ENCODE results near the gene LINC01488. TPM values are rescaled to one million over a fixed set of nuclear protein-coding genes. Genes with fewer than 3 reads are reported as not detected.

LINC01488 gene
- total RNA-seq, 6 donors from 2014 or later = not detected

DNA sequence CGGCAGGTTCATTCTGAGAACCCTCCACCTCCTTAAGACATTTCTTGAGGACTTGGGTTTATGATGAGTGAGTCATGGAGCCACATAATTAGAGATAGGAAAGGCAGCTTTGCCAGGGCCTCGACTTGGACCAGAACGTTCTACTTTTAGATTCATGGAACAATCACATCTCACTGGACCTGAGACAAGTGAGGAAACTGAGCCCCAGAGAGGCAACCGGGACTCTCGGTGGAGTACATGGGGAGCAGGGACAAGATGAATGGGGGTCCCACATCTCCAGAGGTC, 59.5 kb downstream of the LINC01488 start:
- Histone ChIP-seq H3K27me3 (no peaks in the 10 kb centered on the region), H3K4me1 (peaks cover 25 to 38% (median 31%) of the 10 kb centered on the region in 4 donors), H3K36me3 (no peaks in the 10 kb centered on the region), H3K27ac (peak overlapping the region; percentile 61 to 87 (median 77)), H3K9me3 (no peaks in the 10 kb centered on the region), H3K4me3 (no peak overlapping the region)
- WGBS, 2 donors = 85 to 86% methylated on average over 5 of the region's 5 CpGs
- no peak for ATAC-seq (ENCODE audit: low FRiP score in 2 of 2)
- DNase-seq = no peak
- TF ChIP-seq POLR2AphosphoS5 (IDR thresholded peaks at IDR 0.05) (no peak), POLR2A (IDR thresholded peaks at IDR 0.05) (no peak), EP300 (IDR thresholded peaks at IDR 0.05) (no peak)
- TF ChIP-seq, protein P1, sequence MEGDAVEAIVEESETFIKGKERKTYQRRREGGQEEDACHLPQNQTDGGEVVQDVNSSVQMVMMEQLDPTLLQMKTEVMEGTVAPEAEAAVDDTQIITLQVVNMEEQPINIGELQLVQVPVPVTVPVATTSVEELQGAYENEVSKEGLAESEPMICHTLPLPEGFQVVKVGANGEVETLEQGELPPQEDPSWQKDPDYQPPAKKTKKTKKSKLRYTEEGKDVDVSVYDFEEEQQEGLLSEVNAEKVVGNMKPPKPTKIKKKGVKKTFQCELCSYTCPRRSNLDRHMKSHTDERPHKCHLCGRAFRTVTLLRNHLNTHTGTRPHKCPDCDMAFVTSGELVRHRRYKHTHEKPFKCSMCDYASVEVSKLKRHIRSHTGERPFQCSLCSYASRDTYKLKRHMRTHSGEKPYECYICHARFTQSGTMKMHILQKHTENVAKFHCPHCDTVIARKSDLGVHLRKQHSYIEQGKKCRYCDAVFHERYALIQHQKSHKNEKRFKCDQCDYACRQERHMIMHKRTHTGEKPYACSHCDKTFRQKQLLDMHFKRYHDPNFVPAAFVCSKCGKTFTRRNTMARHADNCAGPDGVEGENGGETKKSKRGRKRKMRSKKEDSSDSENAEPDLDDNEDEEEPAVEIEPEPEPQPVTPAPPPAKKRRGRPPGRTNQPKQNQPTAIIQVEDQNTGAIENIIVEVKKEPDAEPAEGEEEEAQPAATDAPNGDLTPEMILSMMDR (IDR thresholded peaks at IDR 0.05) = no peak

DNA sequence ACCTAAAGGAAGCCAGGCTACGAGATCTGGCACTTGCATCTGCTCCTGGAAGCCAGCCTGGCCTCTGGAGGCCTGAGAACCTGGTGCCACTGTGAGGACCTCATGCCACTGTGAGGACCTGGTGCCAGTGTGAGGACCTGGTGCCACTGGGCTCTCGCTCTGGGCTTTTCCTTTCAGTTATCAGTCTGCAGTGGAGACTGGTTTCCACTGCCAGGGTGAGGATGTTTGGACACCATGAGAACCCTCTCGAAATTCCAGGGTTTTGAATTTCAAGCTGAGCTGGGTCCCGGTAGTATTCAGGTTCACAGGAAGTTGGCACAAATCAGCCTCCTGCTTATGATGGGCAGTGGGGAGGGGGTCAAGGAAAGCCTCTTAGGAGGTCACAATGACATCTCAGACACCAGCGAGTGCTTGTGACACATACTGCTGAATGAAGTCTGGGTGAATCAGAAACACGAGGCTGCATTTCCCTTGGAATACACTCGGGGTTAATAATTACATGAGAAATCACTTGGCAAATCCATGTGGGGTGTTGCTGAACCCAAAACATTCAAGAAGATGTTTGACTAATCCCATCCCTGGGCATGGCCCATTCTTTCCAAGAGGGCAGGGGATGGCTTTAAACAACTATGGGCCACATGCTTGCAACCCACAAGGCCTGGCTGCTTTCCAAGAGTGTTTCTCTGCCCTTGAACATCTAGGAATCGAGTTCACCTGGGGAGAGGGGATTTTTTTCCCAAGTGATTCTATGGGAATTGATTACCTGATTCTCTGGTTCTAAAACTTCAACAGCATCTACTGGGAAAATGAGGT, 60.2 kb downstream of the LINC01488 start:
- H3K27ac ChIP-seq = peak overlapping the region; percentile 61 to 87 (median 77)
- H3K4me1 ChIP-seq = peaks cover 25 to 38% (median 31%) of the 10 kb centered on the region in 4 donors
- H3K4me3 ChIP-seq = no peak overlapping the region
- WGBS, 2 donors = 55 to 65% methylated on average over 2 to 8 of the region's 8 CpGs
- no peaks in the 10 kb centered on the region for H3K9me3 ChIP-seq
- peak in 1 of 4 donors; percentile 10 for TF ChIP-seq POLR2A (IDR thresholded peaks at IDR 0.05)
- TF ChIP-seq, protein P1 (IDR thresholded peaks at IDR 0.05) = no peak
- TF ChIP-seq EP300 (IDR thresholded peaks at IDR 0.05) = no peak
- no peaks in the 10 kb centered on the region for H3K27me3 ChIP-seq
- no peaks in the 10 kb centered on the region for H3K36me3 ChIP-seq
- peak in 1 of 2 donors; percentile 45 for ATAC-seq (ENCODE audit: low FRiP score in 2 of 2)
- DNase-seq = peak in 1 of 2 donors; percentile 45

DNA sequence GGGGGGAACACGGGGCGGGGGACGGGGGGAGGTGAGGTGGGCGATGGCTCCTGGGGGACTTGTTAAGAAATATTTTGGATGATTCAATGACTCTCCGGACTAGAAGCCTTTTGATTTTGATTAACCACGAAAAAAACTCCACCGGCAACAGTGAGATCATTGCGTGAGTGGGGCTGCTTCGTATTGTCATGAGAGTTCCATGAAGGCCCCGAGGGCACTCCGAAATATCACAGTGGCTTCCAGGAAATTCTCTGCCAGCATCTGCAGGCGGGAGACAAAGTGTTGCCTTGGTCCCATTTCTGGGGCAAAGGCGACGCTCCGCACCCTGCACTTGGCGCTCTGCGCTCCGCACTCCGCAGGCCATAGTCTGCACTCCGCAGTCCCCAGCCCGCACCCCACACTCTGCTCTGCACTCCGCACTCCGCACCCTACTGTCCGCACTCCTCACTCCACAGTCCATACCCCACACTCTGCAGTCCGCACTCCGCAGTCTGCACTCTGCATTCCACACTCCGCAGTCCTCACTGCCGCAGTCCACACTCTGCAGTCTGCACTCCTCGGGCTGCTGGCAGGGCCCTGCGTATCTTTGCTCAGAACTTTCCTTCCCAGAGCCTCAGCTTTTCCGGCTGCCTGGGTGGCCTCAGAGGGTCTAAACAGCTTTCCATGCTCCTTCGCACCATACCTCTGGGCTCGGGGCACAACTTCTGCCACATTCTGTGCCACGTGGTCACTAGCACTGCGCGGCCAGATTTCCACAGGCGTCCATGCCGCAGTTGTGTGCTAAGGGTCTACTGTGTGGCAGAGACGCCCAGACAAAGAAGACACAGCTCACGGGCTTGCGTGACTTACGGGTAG, 61.1 kb downstream of the LINC01488 start:
- DNase-seq (peak; percentile 16 to 52), ATAC-seq (ENCODE audit: low FRiP score in 2 of 2) (no peak)
- Histone ChIP-seq H3K27ac (peak overlapping the region in 1 of 4 donors; percentile 74), H3K36me3 (no peaks in the 10 kb centered on the region), H3K9me3 (no peaks in the 10 kb centered on the region), H3K27me3 (no peaks in the 10 kb centered on the region), H3K4me3 (no peak overlapping the region), H3K4me1 (peaks cover 25 to 38% (median 31%) of the 10 kb centered on the region in 4 donors)
- TF ChIP-seq POLR2AphosphoS5 (IDR thresholded peaks at IDR 0.05) = no peak
- TF ChIP-seq EP300 (IDR thresholded peaks at IDR 0.05) = no peak
- TF ChIP-seq, protein P1 (IDR thresholded peaks at IDR 0.05) = no peak
- TF ChIP-seq POLR2A (IDR thresholded peaks at IDR 0.05) = no peak
- WGBS, 2 donors = 88 to 92% methylated on average over 39 to 42 of the region's 42 CpGs

Other genes with a start within 250 kb of the LINC01488 start
- gene MYEOV, start 187.5 kb upstream of the LINC01488 start, total RNA-seq = under 1 TPM in 4 of 6 donors, not detected in 2; 0.30 to 0.98 (median 0.77) TPM
- gene CCND1, start 159.5 kb downstream of the LINC01488 start, total RNA-seq = 100 to 1,000 TPM in 5 of 6 donors, 10 to 100 TPM in 1; 23.0 to 404 (median 237) TPM
- gene LTO1, start 193.7 kb downstream of the LINC01488 start, total RNA-seq = 10 to 100 TPM; 18.5 to 68.1 (median 28.3) TPM
- gene FGF19, start 222.4 kb downstream of the LINC01488 start, total RNA-seq = under 1 TPM in 2 of 6 donors, not detected in 4; 0.23 to 0.24 TPM

Measured in upper lobe of left lung (tissue), 6 donors.